ENCODE measurements around the gene SNX10. TPM values are rescaled to one million over a fixed set of nuclear protein-coding genes. Genes with fewer than 3 reads are reported as not detected.

The SNX10 gene
- total RNA-seq, 1 experiment from 2014 or later, result 9.4 TPM

DNA sequence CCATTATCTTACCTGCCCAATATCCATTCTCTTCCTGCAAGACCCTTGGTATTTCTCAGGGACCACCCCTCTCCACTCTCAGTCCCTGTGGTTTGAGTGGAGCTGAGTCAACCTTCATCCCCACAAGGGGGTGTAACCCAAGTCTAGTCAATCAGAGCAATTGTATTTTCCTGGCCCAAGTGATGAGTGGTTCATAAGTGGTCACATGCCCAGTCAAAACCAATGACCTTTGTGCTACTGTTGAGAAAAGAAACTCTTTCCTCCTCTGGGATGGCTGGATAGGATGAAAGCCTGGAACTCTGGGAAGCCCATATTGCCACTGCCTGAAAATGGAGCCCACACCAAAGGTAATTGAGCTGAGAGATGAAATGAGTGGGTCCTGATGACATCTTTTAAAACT lies 93.6 kb downstream of the SNX10 start:
- peaks cover 15 to 21% of the 10 kb centered on the region in 2 experiments for H3K4me1 Mint-ChIP-seq
- Histone ChIP-seq H2BK15ac (ENCODE audit: low read depth, low read length) (no peak overlapping the region; the same call in 1 of the 2 replicates), H3K56ac (ENCODE audit: insufficient read length, low read depth, low read length) (no peak overlapping the region), H3K27me3 (ENCODE audit: insufficient read depth, low read length) (no peaks in the 10 kb centered on the region; the same call in 1 of the 2 replicates), H3K18ac (ENCODE audit: insufficient read length, low read depth, low read length) (no peak overlapping the region), H3K14ac (ENCODE audit: insufficient read depth, low read length) (0 out of 2 replicates have a peak overlapping the region, but pooled peaks have one; percentile 21), H4K91ac (ENCODE audit: insufficient read length, low read depth, low read length) (no peak overlapping the region), H3K79me1 (ENCODE audit: insufficient read depth, low read depth, low read length, poor library complexity, severe bottlenecking) (no peaks in the 10 kb centered on the region), H2AK5ac (ENCODE audit: insufficient read length, low read length) (no peak overlapping the region), H3T11ph (ENCODE audit: low read length) (no peak overlapping the region), H2AFZ (ENCODE audit: low read length) (no peak overlapping the region), H3K9ac (ENCODE audit: extremely low read depth, insufficient read length, low read length) (no peak overlapping the region), H4K20me1 (ENCODE audit: control insufficient read depth, insufficient read depth, insufficient read length) (no peaks in the 10 kb centered on the region), H3K23me2 (ENCODE audit: insufficient read length, low read depth, low read length, poor library complexity, severe bottlenecking) (no peaks in the 10 kb centered on the region), H3K23ac (ENCODE audit: insufficient read length, low read depth, low read length) (no peak overlapping the region), H2BK20ac (ENCODE audit: low read depth, low read length, poor library complexity, severe bottlenecking) (no peak overlapping the region), H3K4ac (ENCODE audit: low read depth, low read length) (no peak overlapping the region), H4K8ac (replicated peaks; ENCODE audit: insufficient read length, low read depth, low read length) (no peak overlapping the region), H2BK5ac (ENCODE audit: insufficient read length, low read length) (no peak overlapping the region), H3K4me1 (ENCODE audit: insufficient read depth, low read length) (peaks cover 5% of the 10 kb centered on the region), H3K79me2 (ENCODE audit: insufficient read depth, low read length) (no peaks in the 10 kb centered on the region), H3K4me2 (ENCODE audit: insufficient read depth, insufficient read length, low read length) (no peak overlapping the region), H3K9me3 (ENCODE audit: control insufficient read depth, low read depth, low read length) (no peaks in the 10 kb centered on the region), H2BK12ac (ENCODE audit: insufficient read length, low read depth, low read length) (no peak overlapping the region), H2BK120ac (ENCODE audit: low read depth, low read length, poor library complexity, severe bottlenecking) (no peak overlapping the region), H3K27ac (ENCODE audit: insufficient read length, low read depth, low read length) (no peak overlapping the region), H4K5ac (ENCODE audit: insufficient read length, low read depth, low read length) (no peak overlapping the region)
- DNase-seq, result no peak
- no peaks in the 10 kb centered on the region for H3K27me3 Mint-ChIP-seq (ENCODE audit: low read depth)
- TF ChIP-seq, protein P1, sequence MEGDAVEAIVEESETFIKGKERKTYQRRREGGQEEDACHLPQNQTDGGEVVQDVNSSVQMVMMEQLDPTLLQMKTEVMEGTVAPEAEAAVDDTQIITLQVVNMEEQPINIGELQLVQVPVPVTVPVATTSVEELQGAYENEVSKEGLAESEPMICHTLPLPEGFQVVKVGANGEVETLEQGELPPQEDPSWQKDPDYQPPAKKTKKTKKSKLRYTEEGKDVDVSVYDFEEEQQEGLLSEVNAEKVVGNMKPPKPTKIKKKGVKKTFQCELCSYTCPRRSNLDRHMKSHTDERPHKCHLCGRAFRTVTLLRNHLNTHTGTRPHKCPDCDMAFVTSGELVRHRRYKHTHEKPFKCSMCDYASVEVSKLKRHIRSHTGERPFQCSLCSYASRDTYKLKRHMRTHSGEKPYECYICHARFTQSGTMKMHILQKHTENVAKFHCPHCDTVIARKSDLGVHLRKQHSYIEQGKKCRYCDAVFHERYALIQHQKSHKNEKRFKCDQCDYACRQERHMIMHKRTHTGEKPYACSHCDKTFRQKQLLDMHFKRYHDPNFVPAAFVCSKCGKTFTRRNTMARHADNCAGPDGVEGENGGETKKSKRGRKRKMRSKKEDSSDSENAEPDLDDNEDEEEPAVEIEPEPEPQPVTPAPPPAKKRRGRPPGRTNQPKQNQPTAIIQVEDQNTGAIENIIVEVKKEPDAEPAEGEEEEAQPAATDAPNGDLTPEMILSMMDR (conservative IDR thresholded peaks at IDR 0.05), result no peak
- H3K9me3 Mint-ChIP-seq, result no peaks in the 10 kb centered on the region
- no peak overlapping the region for H3K4me3 Mint-ChIP-seq
- no peaks in the 10 kb centered on the region for H3K36me3 Mint-ChIP-seq (ENCODE audit: insufficient read depth in 1 of 3, low read depth in 3 of 3)
- no peak overlapping the region for H3K27ac Mint-ChIP-seq

All from H9 (cell line).